Kidney (tissue), 14 donors: ENCODE data around the gene PPFIA1. TPM values are rescaled to one million over a fixed set of nuclear protein-coding genes. Genes with fewer than 3 reads are reported as not detected.

Source experiments
- DNase-seq, 5 donors: peaks; one replicate each; pipeline ENCODE4 v3.0.0-alpha.2; 2013 to 2020
- FAIRE-seq: peaks from 2 replicates; lab custom pipeline; 2012; peaks lifted over from hg19 to GRCh38; lab: Jason Lieb, UNC
- H3K27ac ChIP-seq, 2 donors: one replicate each; pipeline ENCODE4 v1.7.0; 2013; ENCODE audit warnings: low read depth in 2 of 2, low read length in 2 of 2, inconsistent platforms in 1 of 2
- H3K27me3 ChIP-seq: one replicate; pipeline ENCODE4 v1.7.1; 2013; ENCODE audit warnings: low read length, inconsistent platforms; ENCODE audit not compliant: control insufficient read depth, insufficient read depth
- H3K36me3 ChIP-seq, 3 donors: one replicate each; pipeline versions ENCODE4 v1.7.0 to v1.7.1; 2013; ENCODE audit warnings: low read length in 3 of 3, control low read depth in 1 of 3, inconsistent platforms in 1 of 3; ENCODE audit not compliant: insufficient read depth in 3 of 3, control insufficient read depth in 2 of 3
- H3K4me1 ChIP-seq, 3 donors: one replicate each; pipeline versions ENCODE4 v1.7.0 to v1.7.1; 2013; ENCODE audit warnings: low read length in 3 of 3, inconsistent platforms in 1 of 3, low read depth in 1 of 3; ENCODE audit not compliant: control insufficient read depth in 2 of 3, insufficient read depth in 2 of 3
- H3K4me3 ChIP-seq, 3 donors: one replicate each; pipeline versions ENCODE4 v1.7.0 to v1.8.1; 2013; ENCODE audit warnings: low read length in 3 of 3, control low read depth in 1 of 3, inconsistent platforms in 1 of 3
- H3K9ac ChIP-seq, 3 donors: one replicate each; pipeline versions ENCODE4 v1.7.0 to v1.7.1; 2013; ENCODE audit warnings: low read length in 3 of 3, control low read depth in 1 of 3, inconsistent platforms in 1 of 3
- H3K9me3 ChIP-seq, 3 donors: one replicate each; pipeline versions ENCODE4 v1.7.0 to v1.7.1; 2013; ENCODE audit warnings: low read length in 3 of 3, control low read depth in 1 of 3, inconsistent platforms in 1 of 3; ENCODE audit not compliant: control insufficient read depth in 2 of 3, insufficient read depth in 1 of 3
- CTCF ChIP-seq: IDR thresholded peaks from 3 replicates; pipeline ENCODE4 v1.5.1; 2012; ENCODE audit warnings: mild to moderate bottlenecking, moderate library complexity, borderline replicate concordance; ENCODE audit not compliant: insufficient read depth; ENCODE audit errors: extremely low read depth
- intact Hi-C: fragments of 100-400 bp; cut with DNase I; formaldehyde crosslinking; loops from one replicate; pipeline ENCODE4 v1.11.1; 2022
- polyA plus RNA-seq: library from polyadenylated mRNA; stranded (reverse); fragments of 350-450 nt; fragmentation: Illumina TruSeq; extraction: RNeasy Lipid Tissue Mini Kit (QIAGEN cat#74804); gene quantifications from one replicate; pipeline ENCODE4 v1.2.3, GENCODE V29; 2014; ENCODE audit warnings: low read depth, low replicate concordance; ENCODE audit not compliant: insufficient read depth
- total RNA-seq: library from RNA; stranded (reverse); fragmentation: NEBNext Ultra II Directional; extraction: Animal tissue kit (Norgen Biotek cat#: 25700); gene quantifications from one replicate; pipeline ENCODE4 v1.2.1, GENCODE V29; 2021
- donor health status: control.
- donor health status: control.
- donor health status: control.
- donor health status: control.
- donor health status: control.
- donor health status: DM: yes; HTN: yes; CAD: no.
- donor health status: Normal renal cell carcinoma (clear cell type).

Gene PPFIA1
- total and polyA plus RNA-seq, 2 donors from 2014 or later = 19.1 to 53.0 TPM

- no peak for FAIRE-seq
- Histone ChIP-seq H3K9ac (no peak overlapping the region), H3K27ac (no peak overlapping the region), H3K27me3 (no peaks in the 10 kb centered on the region), H3K36me3 (no peaks in the 10 kb centered on the region), H3K9me3 (no peaks in the 10 kb centered on the region), H3K4me1 (peaks cover 0 to 2% (median 0%) of the 10 kb centered on the region in 3 donors), H3K4me3 (no peak overlapping the region)
- no peak for DNase-seq
- intact Hi-C loops = no loop called here
- TF ChIP-seq CTCF = no peak
Measured at GRCh38 chr11:70242885-70243284, 27.6 kb upstream of the PPFIA1 start.

- Histone ChIP-seq H3K27me3 (no peaks in the 10 kb centered on the region), H3K4me1 (peaks cover 0 to 2% (median 0%) of the 10 kb centered on the region in 3 donors), H3K4me3 (no peak overlapping the region), H3K36me3 (no peaks in the 10 kb centered on the region), H3K9ac (no peak overlapping the region), H3K9me3 (no peaks in the 10 kb centered on the region), H3K27ac (no peak overlapping the region)
- no peak for TF ChIP-seq CTCF
- FAIRE-seq (no peak), DNase-seq (no peak)
- intact Hi-C loops = no loop called here
Measured at GRCh38 chr11:70243912-70244652, 26.4 kb upstream of the PPFIA1 start.

- DNase-seq = no peak
- no peak for TF ChIP-seq CTCF
- no peak overlapping the region for H3K9ac ChIP-seq
- peaks cover 0 to 2% (median 0%) of the 10 kb centered on the region in 3 donors for H3K4me1 ChIP-seq
- H3K9me3 ChIP-seq = no peaks in the 10 kb centered on the region
- no peak overlapping the region for H3K4me3 ChIP-seq
- H3K36me3 ChIP-seq = no peaks in the 10 kb centered on the region
- no peak overlapping the region for H3K27ac ChIP-seq
- intact Hi-C loops = no loop called here
- no peaks in the 10 kb centered on the region for H3K27me3 ChIP-seq
- no peak for FAIRE-seq
Measured at GRCh38 chr11:70244698-70245097, 25.8 kb upstream of the PPFIA1 start.
